K562 (cell line): Measurements from ENCODE around the gene FOXP4. TPM values are rescaled to one million over a fixed set of nuclear protein-coding genes. Genes with fewer than 3 reads are reported as not detected.

Experiments used
- ATAC-seq: fragments of 200-7000 bp; cut with Tn5 transposase; 3 replicates; pipeline ENCODE4 v1.9.1; 2020; ENCODE audit warnings: moderate library complexity
- BruUV-seq: library from RNA; stranded (reverse); fragments of 400-500 nt; replicated peaks from 2 replicates; lab custom pipeline; 2021; lab: Mats Ljungman, UMichigan
- CTCF ChIA-PET: fragments of 300-600 bp; formaldehyde crosslinking; extraction: SDS; loops from one replicate; lab custom pipeline; 2021; ENCODE audit warnings: low intra/inter-chr PET ratio; lab: Yijun Ruan, JAX
- POLR2A ChIA-PET: fragments of 300-600, 350-650 bp; sonication (Branson Sonifier 250); formaldehyde crosslinking; extraction: SDS; loops from one replicate; lab custom pipeline; 2021; ENCODE audit warnings: antibody characterized with exemption, inconsistent platforms; lab: Yijun Ruan, JAX
- DNase-seq, 4 experiments: peaks; one replicate each; pipeline versions ENCODE4 v3.0.0 to v3.0.0-alpha.2; 2011 to 2018; ENCODE audit warnings: low spot score in 3 of 4, mixed read lengths in 3 of 4; ENCODE audit errors: extremely low read depth in 1 of 4
- FAIRE-seq: peaks from 2 replicates; lab custom pipeline; 2011; peaks lifted over from hg19 to GRCh38; lab: Jason Lieb, UNC
- H2AFZ ChIP-seq: 2 replicates; pipeline ENCODE4 v1.6.0; 2011; ENCODE audit warnings: low read depth, low read length, control low read depth, inconsistent platforms
- H3K27ac ChIP-seq: fragments of 200-600 bp; 3 replicates; pipeline ENCODE4 v1.8.0; 2011; ENCODE audit warnings: low read depth, mild to moderate bottlenecking, control low read depth, inconsistent platforms, low read length, moderate library complexity, mixed read lengths; ENCODE audit errors: extremely low read depth
- H3K27me3 ChIP-seq, 2 experiments: fragments of 300-600 bp in 1 of 2; 2 replicates in 1 of 2; 3 replicates in 1 of 2; pipeline versions ENCODE4 v1.6.0 to v1.8.0; 2011; ENCODE audit warnings: inconsistent platforms in 2 of 2, low read length in 2 of 2, mild to moderate bottlenecking in 1 of 2, mixed read lengths in 1 of 2, moderate library complexity in 1 of 2; ENCODE audit not compliant: control insufficient read depth in 2 of 2, insufficient read depth in 2 of 2
- H3K36me3 ChIP-seq: fragments of 300-600 bp; 3 replicates; pipeline ENCODE4 v1.8.0; 2011; ENCODE audit warnings: mild to moderate bottlenecking, low read length, inconsistent platforms; ENCODE audit not compliant: control insufficient read depth, insufficient read depth
- H3K4me1 ChIP-seq, 2 experiments: fragments of 200-600 bp in 1 of 2; replicated peaks in 1 of 2; 2 replicates in 1 of 2; 3 replicates in 1 of 2; pipeline versions ENCODE4 v1.5.1 to v1.8.0; 2011; ENCODE audit warnings: inconsistent platforms in 2 of 2, low read length in 2 of 2, mild to moderate bottlenecking in 1 of 2, mixed read lengths in 1 of 2, moderate library complexity in 1 of 2; ENCODE audit not compliant: control insufficient read depth in 2 of 2, insufficient read depth in 2 of 2
- H3K4me2 ChIP-seq: 2 replicates; pipeline ENCODE4 v1.6.1; 2011; ENCODE audit warnings: low read length, control low read depth, inconsistent platforms, mixed read lengths; ENCODE audit not compliant: insufficient read depth
- H3K4me3 ChIP-seq: fragments of 200-600 bp; sonication (generic), shearing (Covaris generic); 2 replicates; pipeline ENCODE4 v1.5.1; 2016; ENCODE audit warnings: control low read depth, inconsistent platforms
- H3K79me2 ChIP-seq: fragments of 200-600 bp; 3 replicates; pipeline ENCODE4 v1.8.0; 2011; ENCODE audit warnings: low read length, inconsistent platforms; ENCODE audit not compliant: control insufficient read depth, insufficient read depth
- H3K9ac ChIP-seq, 2 experiments: 2 replicates each; pipeline versions ENCODE4 v1.6.0 to v1.6.1; 2011; ENCODE audit warnings: low read depth in 2 of 2, low read length in 2 of 2, control low read depth in 1 of 2, inconsistent platforms in 1 of 2, mild to moderate bottlenecking in 1 of 2, mixed read lengths in 1 of 2; ENCODE audit not compliant: insufficient read depth in 1 of 2
- H3K9me1 ChIP-seq: one replicate; pipeline ENCODE4 v1.6.0; 2011; ENCODE audit warnings: inconsistent platforms, mild to moderate bottlenecking, low read length, moderate library complexity; ENCODE audit not compliant: control insufficient read depth, insufficient read depth
- H3K9me3 ChIP-seq: replicated peaks from 2 replicates; pipeline ENCODE4 v1.5.1; 2011; ENCODE audit warnings: low read depth, low read length, inconsistent platforms; ENCODE audit not compliant: control insufficient read depth, insufficient read depth
- H4K20me1 ChIP-seq: replicated peaks from 2 replicates; pipeline ENCODE4 v1.6.1; 2011; ENCODE audit warnings: low read length, inconsistent platforms, mixed read lengths; ENCODE audit not compliant: control insufficient read depth, insufficient read depth
- BRF1 ChIP-seq: IDR thresholded peaks from 3 replicates; pipeline ENCODE4 v1.6.1; 2011; ENCODE audit warnings: borderline replicate concordance, mild to moderate bottlenecking; ENCODE audit not compliant: insufficient read length; ENCODE audit errors: extremely low read depth
- CAMTA2 ChIP-seq: fragments of 250-450 bp; sonication (Bioruptor Pico); conservative IDR thresholded peaks from 2 replicates; pipeline ENCODE4 v1.5.1; 2022
- EGR1 ChIP-seq: fragments of 450-650 bp; conservative IDR thresholded peaks from 2 replicates; pipeline ENCODE4 v1.6.1; 2017; ENCODE audit warnings: mild to moderate bottlenecking
- ID3 ChIP-seq, 2 experiments: fragments of 250-450 bp in 1 of 2; fragments of 450-650 bp in 1 of 2; sonication (Bioruptor Pico) in 1 of 2; IDR thresholded peaks; 2 replicates each; pipeline versions ENCODE4 v1.6.1 to v1.8.0; 2016 to 2021; ENCODE audit warnings: mild to moderate bottlenecking in 2 of 2, moderate library complexity in 2 of 2, missing compliant biosample characterization in 1 of 2, missing genetic modification characterization in 1 of 2
- PREB ChIP-seq: sonication (generic); formaldehyde crosslinking; IDR thresholded peaks from 2 replicates; pipeline ENCODE4 v1.8.1; 2023; ENCODE audit warnings: mild to moderate bottlenecking, missing genetic modification reagents
- RBFOX2 ChIP-seq: fragments of 200-400 bp; formaldehyde crosslinking; IDR thresholded peaks from 2 replicates; pipeline ENCODE4 v1.6.1; 2017; ENCODE audit warnings: low read depth, mild to moderate bottlenecking, low read length, moderate library complexity
- TFAP4 ChIP-seq: sonication (generic); formaldehyde crosslinking; IDR thresholded peaks from 2 replicates; pipeline ENCODE4 v1.8.0; 2022; ENCODE audit warnings: missing genetic modification reagents, mild to moderate bottlenecking, moderate library complexity, borderline replicate concordance
- ZNF184 ChIP-seq: sonication (generic); formaldehyde crosslinking; IDR thresholded peaks from 2 replicates; pipeline ENCODE4 v1.5.0; 2020; ENCODE audit warnings: missing genetic modification reagents
- ZNF512 ChIP-seq: IDR thresholded peaks from 2 replicates; pipeline ENCODE4 v1.6.1; 2016; ENCODE audit warnings: missing genetic modification characterization, missing compliant biosample characterization
- ZNF668 ChIP-seq: fragments of 250-450 bp; sonication (Bioruptor Pico); IDR thresholded peaks from 2 replicates; pipeline ENCODE4 v1.8.0; 2022; ENCODE audit warnings: mild to moderate bottlenecking, inconsistent platforms
- WGBS: fragments of 100-300 bp; shearing (Covaris generic); methylation state at CpG from one replicate; pipeline ENCODE4 v1.1.6; 2016; ENCODE audit warnings: low coverage, mixed read lengths; ENCODE audit not compliant: insufficient coverage; ENCODE audit errors: missing lambda C conversion rate; 5-methylcytosine and 5-hydroxymethylcytosine counted together
- in situ Hi-C: fragments of 300-500 bp; cut with MboI; formaldehyde crosslinking; loops from 4 replicates; pipeline ENCODE4 v1.15.0; 2018; ENCODE audit warnings: inconsistent platforms, mixed read lengths
- intact Hi-C: fragments of 100-400 bp; cut with micrococcal nuclease; formaldehyde crosslinking; loops from 2 replicates; pipeline ENCODE4 v1.14.2; 2022
- polyA plus RNA-seq, 8 experiments: library from polyadenylated mRNA; depleted of rRNA in 4 of 8; stranded (reverse) in 5 of 8; unstranded in 3 of 8; fragments of >200 nt; fragmentation: Nextera tagmentation in 2 of 8; fragmentation: Illumina TruSeq in 1 of 8; extraction: Ambion mirVana in 2 of 8; extraction: Trizol in 1 of 8; gene quantifications; 2 replicates each; pipeline versions ENCODE4 v1.2.1 to v1.2.3, GENCODE V29; 2011 to 2014; ENCODE audit warnings: inconsistent platforms in 1 of 8, missing spikeins in 1 of 8
- total RNA-seq, 7 experiments: library from RNA; depleted of rRNA in 6 of 7; stranded (reverse); fragments of >200 nt in 6 of 7; fragmentation: Illumina TruSeq in 2 of 7; extraction: Trizol in 2 of 7; gene quantifications; 2 replicates each; pipeline versions ENCODE4 v1.2.1 to v1.2.3, GENCODE V29; 2011 to 2021; ENCODE audit warnings: low replicate concordance in 1 of 7

FOXP4 gene
- total and polyA plus RNA-seq, 9 of the 15 experiments (the other 6 are each of a cell fraction or from before 2014, with no cell fraction given) = 0.11 to 29.4 (median 2.3) TPM

- no peak for TF ChIP-seq PREB (CRISPR knock-in tag)
Observed at GRCh38 chr6:41531016-41531415, 15.2 kb upstream of the FOXP4 start (continued).

GRCh38 chr6:41531591-41532582 is 14.3 kb upstream of the FOXP4 start:
- no peaks in the 10 kb centered on the region; the same call in 2 of the 3 replicates for H3K36me3 ChIP-seq
- DNase-seq = peak in 2 of 4 experiments; percentile 34 to 36
- 50% methylated on average over 22 of the region's 22 CpGs for WGBS
- H3K27me3 ChIP-seq = no peaks in the 10 kb centered on the region
- ChIA-PET POLR2A (no interaction called here), CTCF (no interaction called here)
- no peak for ATAC-seq
- no peaks in the 10 kb centered on the region for H3K79me2 ChIP-seq
- H3K9me1 ChIP-seq = no peaks in the 10 kb centered on the region
- H4K20me1 ChIP-seq = peaks cover 14% of the 10 kb centered on the region; the same call in 1 of the 2 replicates
- no peaks in the 10 kb centered on the region for H3K9me3 ChIP-seq
- in situ Hi-C loops (no loop called here), intact Hi-C loops (no loop called here)
- H3K4me2 ChIP-seq = no peak overlapping the region
- no peak for FAIRE-seq
- no peak overlapping the region for H3K27ac ChIP-seq
- H3K4me1 ChIP-seq = peaks cover 4 to 9% of the 10 kb centered on the region in 2 experiments
- no peak overlapping the region for H2AFZ ChIP-seq
- no peak overlapping the region for H3K4me3 ChIP-seq
- peak overlapping the region in 1 of 2 experiments; percentile 32; a peak in 1 of 4 replicates for H3K9ac ChIP-seq
- BruUV-seq = no TSS peak
- TF ChIP-seq CAMTA2 (CRISPR knock-in tag) (no peak), RBFOX2 (no peak), ZNF184 (no peak), ZNF668 (CRISPR knock-in tag) (no peak), ID3 (CRISPR knock-in tag; IDR thresholded peaks at IDR 0.05) (no peak), ID3 (tag; IDR thresholded peaks at IDR 0.05) (no peak), BRF1 (no peak), ZNF512 (tag) (no peak), EGR1 (peak; percentile 61), TFAP4 (peak; percentile 81)
